HG02588 (cell line): ENCODE measurements around the gene LAMA1.

Experiments
- ATAC-seq: cut with Tn5 transposase; IDR thresholded peaks from one replicate; pipeline ENCODE4 v1.9.1; 2021; ENCODE audit warnings: mild to moderate bottlenecking, moderate library complexity; ENCODE audit not compliant: unreplicated experiment

Gene LAMA1

DNA sequence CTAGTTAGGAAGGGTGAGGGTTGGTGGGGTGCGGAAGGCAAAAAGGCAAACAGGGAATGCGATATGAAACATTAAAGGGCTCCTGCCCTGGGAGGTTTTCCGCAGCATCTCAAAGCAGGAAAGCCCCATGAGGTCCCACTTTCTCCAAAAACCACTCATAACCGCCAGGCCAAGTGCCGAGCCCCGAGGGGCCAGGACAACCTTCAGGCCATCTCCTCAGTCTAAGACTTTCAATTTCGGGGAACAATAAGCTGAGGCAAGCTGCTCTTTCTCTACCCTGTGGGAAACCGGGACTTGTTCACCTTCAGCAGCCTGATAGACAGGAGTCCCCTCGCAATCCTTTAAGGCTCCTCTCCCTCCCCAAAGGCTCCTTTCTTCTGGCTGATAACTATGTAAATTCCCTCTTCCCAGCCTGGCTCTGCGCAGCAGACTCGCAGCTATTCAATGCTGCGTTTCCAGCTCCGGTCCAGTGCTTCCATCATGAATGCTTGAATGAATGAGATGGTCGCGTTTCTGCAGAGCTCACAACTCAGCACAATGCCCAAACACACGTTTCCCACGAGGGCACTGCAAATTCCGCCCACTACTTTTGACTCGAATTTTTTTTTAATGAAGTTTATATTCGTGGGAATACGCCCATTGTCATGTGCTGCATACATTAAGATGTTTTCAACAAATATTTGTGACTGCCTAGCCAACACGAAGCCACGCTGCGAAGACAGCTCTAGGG lies 1.4 kb downstream of the LAMA1 start:
- no peak for ATAC-seq

- no peak for ATAC-seq
Observed at GRCh38 chr18:7112936-7113335, 4.7 kb downstream of the LAMA1 start.

GRCh38 chr18:7111134-7111533 lies 6.5 kb downstream of the LAMA1 start:
- no peak for ATAC-seq

DNA sequence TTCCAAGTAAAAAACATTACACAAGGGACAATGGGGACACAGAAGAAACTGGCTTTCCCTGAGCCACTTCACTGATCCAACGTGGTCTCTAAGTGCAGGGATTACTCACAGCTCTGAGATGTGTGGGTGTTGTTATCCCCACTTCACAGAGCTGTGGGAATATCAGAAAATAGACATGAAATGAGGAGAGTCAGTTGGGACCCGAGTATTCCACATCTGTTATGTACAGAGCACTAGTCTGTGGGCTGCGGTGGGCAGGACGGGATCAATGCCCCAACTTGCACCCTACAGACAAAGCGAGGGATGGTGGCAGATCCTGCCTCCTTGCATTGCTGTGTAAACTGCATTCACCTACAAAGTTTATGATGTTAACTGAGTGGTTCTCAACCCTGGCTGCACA lies 11.7 kb downstream of the LAMA1 start:
- no peak for ATAC-seq

GRCh38 chr18:7105268-7105667 lies 12.3 kb downstream of the LAMA1 start:
- no peak for ATAC-seq

- no peak for ATAC-seq
Observed at GRCh38 chr18:7104649-7105048, 12.9 kb downstream of the LAMA1 start.

- ATAC-seq = no peak
Observed at GRCh38 chr18:7102131-7102530, 15.5 kb downstream of the LAMA1 start.

DNA sequence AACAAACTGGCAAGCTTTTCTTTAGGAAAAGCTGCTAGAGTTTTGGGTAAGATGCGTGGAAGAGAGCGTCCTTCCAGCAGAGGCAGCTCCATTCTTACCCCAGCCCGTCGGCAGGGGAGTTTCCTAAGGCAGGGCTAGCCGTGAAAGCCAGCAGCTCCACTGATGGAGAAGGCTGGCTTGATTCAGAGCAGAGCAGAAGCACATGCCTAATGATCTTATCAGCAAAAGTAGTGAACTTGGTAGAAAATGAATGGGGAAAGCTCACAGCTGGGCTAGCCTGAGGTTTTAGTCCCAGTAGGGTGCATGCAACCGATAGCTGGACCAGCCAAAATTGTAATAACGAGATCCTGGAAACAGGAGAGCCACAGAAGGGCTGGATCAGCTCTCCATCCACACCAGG lies 20.8 kb downstream of the LAMA1 start:
- no peak for ATAC-seq

DNA sequence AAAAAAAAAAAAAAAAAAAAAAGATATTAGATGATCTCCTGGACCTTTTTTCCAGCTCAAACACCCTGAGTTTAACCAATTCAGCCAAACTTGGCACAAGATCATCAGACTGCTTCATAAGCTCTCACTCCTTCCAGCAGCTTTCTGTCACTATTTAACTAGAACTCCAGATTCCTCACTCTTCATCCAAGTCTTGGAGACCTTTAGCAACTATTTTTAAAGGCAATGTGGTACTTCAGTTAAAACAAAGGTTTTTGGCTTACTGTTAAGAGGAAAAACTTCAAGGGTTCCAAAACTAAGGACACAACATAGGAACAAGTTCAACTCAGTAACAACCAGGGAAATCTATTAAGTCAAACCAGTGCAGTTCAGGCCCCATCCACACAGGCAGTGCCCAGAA lies 23.2 kb downstream of the LAMA1 start:
- ATAC-seq = no peak

GRCh38 chr18:7090771-7091170 lies 26.8 kb downstream of the LAMA1 start:
- ATAC-seq = no peak

DNA sequence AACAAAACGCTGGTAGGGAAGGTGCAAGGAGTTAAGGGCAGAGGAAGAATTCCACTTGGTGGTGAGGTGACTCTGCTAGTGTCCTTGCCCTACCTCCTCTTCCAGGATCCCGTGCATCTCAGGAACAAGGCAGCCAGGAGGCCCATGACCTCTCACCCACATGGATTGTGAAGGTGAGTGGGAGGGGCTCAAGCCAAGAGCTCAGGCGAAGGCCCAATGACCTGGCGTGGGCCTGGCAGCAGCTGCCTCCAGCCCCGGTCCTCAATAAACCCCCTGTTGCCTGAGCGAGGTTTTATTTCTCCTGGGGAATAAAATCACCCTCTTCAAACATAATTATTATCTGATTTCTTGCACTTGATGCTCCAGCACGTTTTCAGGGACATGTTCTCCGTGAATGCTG lies 28.2 kb downstream of the LAMA1 start:
- no peak for ATAC-seq

DNA sequence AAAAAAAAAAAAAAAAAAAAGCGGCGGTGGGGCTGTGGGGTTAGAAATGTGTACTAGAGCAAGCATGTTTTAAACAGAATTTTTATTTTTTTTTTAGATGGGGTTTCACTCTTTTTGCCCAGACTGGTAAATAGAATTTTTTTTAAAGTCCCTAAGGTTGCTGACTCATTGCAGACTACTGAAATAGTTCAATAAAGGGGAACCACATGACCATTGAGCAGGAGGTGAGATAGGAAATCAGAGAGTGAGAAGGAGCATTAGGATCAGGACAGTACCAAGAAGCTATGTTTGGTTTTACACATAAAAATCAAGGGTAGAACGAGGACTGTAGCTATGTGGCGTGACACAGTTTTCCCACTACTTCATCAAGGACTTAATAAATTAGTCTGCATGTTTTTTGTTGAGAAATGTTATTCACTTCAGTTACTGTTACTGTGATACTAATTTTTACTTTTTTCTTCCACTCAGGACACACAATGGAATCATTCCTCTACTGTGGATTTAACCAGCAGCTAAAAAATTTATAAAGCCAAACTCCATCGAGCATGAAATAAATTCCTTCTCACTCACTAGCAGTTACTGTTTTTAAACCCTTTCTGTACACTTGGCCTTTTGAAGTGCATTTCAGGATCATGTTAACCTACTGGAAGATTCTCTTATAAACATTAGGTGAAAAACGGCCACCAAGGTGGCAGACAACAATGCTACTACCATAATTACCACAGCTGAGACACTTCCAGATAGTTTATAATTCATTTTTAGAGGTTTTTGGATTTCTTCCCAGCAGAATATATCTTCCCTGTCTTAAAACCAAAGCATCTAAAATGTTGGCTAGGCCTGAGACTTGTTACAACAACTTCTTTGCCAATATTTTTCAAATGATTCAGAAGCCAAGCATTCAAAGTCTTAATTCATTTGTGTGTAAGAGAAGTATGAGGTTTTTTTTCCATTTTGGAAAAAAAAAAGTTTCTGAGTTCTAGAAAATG lies 33.2 kb downstream of the LAMA1 start:
- ATAC-seq = no peak

- ATAC-seq = no peak
Observed at GRCh38 chr18:7082671-7083070, 34.9 kb downstream of the LAMA1 start.

DNA sequence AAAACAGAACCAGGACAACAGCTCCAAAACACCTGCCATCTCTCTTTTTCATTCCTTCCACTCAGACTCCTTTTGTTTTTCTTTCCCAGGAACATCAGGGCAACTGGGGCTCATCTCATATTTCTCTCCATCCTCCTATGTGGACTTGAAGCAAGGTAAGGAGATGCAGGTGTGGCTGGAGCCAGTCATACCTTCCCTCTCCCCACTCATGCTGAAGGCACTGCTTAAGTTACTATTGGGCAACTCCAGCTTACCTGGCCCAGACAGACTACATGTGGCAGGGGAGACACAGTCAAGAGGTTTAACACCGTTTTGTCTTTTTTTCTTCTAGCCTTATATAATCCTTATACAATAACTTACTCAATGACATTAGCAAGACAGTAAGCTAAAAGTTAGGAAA lies 38.4 kb downstream of the LAMA1 start:
- ATAC-seq = no peak

DNA sequence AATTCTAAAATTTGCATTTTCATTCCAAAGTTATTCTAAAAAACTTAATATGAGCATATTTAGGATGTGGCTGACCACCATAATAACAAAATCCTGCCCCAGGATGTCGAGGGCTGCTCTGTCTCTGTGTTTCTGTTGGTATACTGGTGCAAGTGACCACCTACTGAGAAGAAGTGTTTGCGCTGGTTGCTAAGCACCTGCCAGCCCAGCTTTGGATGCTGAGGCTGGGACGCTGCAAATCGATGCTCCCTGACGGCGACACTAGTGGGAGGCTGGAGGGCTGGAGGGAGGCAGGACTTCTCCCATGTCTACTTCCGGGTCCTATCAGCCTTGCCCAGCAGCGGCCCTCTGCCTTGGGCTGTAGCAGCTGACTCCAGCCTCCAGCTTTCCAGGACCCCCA lies 45.0 kb downstream of the LAMA1 start:
- no peak for ATAC-seq

- ATAC-seq = no peak
Observed at GRCh38 chr18:7071600-7071999, 46.0 kb downstream of the LAMA1 start.

- ATAC-seq = no peak
Observed at GRCh38 chr18:7070466-7070865, 47.1 kb downstream of the LAMA1 start.

DNA sequence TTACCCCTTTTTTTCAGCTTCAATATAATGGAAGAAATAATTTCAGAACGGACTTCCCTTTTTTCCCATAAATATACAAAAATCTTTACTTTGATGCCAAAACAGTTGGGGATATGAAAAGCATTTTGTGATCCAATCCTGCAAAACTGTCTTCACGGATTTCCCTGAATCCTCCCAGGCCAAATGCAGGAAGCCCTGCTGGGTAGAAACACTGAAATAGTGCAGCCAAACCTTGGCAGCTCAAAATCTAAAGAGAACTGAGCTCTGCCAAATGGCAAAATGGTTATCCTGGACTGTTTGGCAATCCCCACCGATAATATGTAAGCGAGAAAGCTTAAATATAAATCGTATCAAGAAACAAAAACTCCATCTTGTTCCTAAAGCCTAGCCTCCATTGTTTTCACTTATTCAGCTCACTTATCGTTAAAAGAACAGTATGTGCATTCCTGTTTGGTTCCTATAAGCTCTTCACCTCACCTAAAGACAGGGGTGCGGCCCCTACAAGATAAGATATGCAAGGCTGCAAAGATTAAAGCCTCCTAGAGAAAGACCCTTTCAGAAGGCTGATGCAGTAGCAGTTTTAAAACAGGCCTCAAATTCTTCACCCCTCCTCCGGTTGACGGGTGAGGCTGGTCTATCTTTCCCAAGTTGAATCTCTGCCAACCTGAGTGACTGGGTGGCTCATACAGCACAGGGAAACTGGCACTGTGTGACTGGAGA lies 48.6 kb downstream of the LAMA1 start:
- no peak for ATAC-seq

GRCh38 chr18:7066965-7067555 lies 50.5 kb downstream of the LAMA1 start:
- no peak for ATAC-seq

- no peak for ATAC-seq
Observed at GRCh38 chr18:7065736-7066135, 51.9 kb downstream of the LAMA1 start.

DNA sequence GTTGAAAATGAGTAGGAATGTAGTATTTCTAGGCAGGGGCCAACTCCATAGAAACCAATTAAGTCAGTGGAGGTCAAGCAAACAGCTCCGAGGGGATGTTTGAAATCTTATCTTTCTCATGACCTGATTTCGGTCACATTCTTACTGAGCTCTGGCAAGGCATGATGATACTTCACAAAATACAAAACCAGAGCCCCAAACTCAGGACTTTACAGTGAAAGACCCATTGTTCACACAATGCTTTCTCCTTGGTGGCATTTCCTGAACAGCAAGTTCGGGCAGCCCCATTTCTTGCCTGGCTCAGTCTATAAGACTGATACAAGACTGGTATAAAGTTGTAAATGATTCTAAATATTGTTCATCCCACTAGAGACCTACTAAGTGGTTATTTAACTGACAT lies 53.3 kb downstream of the LAMA1 start:
- ATAC-seq = no peak
